ENCODE measurements around the gene FBXW7.

DNA sequence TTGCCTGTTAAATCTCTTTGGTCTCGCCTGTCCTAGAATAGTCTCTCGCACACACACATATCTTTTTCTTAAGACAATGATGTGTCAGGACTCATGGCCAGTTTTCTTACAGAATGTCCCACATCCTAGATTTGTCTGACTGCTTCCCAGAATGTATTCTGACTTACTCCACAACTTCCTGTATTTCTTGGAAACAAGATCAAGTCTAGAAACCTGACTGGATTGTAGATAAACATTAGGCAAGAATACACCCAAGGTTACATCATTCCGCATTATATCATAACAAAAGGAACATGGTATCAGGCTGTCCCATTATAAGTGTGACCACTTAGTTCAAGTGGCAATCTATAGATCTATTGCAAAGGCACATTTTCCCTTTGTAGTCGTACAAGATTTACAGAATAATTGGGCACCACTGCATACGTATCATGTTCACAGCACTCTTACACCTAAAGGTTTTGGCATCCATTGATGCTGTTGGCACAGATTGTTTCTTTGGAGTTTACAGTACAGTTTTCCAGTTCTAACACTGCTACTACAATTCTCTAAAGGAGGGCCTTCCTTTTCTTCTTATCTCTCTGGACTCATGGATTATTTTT lies 56.4 kb downstream of the FBXW7 start:
- TF ChIP-seq POLR2AphosphoS5 (IDR thresholded peaks at IDR 0.05), result no peak
- TF ChIP-seq CTCF (IDR thresholded peaks at IDR 0.05), result no peak
- TF ChIP-seq POLR2A (IDR thresholded peaks at IDR 0.05), result no peak
- TF ChIP-seq EP300 (IDR thresholded peaks at IDR 0.05), result no peak

Data from sigmoid colon (tissue), 4 donors.